Right cardiac atrium (tissue), 5 donors: ENCODE results near the gene CACNA1E. TPM values are rescaled to one million over a fixed set of nuclear protein-coding genes. Genes with fewer than 3 reads are reported as not detected.

Source experiments
- ATAC-seq, 2 donors: fragments of 200-7000 bp; cut with Tn5 transposase; one replicate each; pipeline versions ENCODE4 v1.8.0 to v1.9.1; 2020; ENCODE audit warnings: moderate library complexity in 2 of 2, mild to moderate bottlenecking in 1 of 2
- DNase-seq, 3 donors: peaks; one replicate each; pipeline ENCODE4 v3.0.0-alpha.2; 2020
- H3K27ac ChIP-seq: one replicate; pipeline ENCODE4 v1.5.1; 2013; ENCODE audit warnings: mild to moderate bottlenecking, low read length, control low read depth, moderate library complexity
- H3K27me3 ChIP-seq: one replicate; pipeline ENCODE4 v1.6.1; 2013; ENCODE audit not compliant: control insufficient read depth, insufficient read depth
- H3K4me1 ChIP-seq: one replicate; pipeline ENCODE4 v1.6.1; 2013; ENCODE audit warnings: low read length; ENCODE audit not compliant: control insufficient read depth, insufficient read depth
- H3K4me3 ChIP-seq: one replicate; pipeline ENCODE4 v1.5.1; 2013; ENCODE audit warnings: low read length, control low read depth
- H3K9me3 ChIP-seq: one replicate; pipeline ENCODE4 v1.6.1; 2013; ENCODE audit warnings: low read length; ENCODE audit not compliant: control insufficient read depth
- WGBS: extraction: QIAGEN DNeasy Blood & Tissue Kit; methylation state at CpG from one replicate; pipeline ENCODE4 v1.1.7; 2013; 5-methylcytosine and 5-hydroxymethylcytosine counted together
- intact Hi-C, 4 donors: fragments of 100-400 bp; cut with DNase I; formaldehyde crosslinking; loops; one replicate each; pipeline versions ENCODE4 v1.11.0 to v1.14.0; 2022 to 2023
- polyA plus RNA-seq: library from polyadenylated mRNA; stranded (reverse); fragments of 200-250 nt; gene quantifications from one replicate; pipeline ENCODE4 v1.2.3, GENCODE V29; 2013
- total RNA-seq, 4 donors: library from RNA; stranded (reverse); fragmentation: NEBNext Ultra II Directional; extraction: Animal tissue kit (Norgen Biotek cat#: 25700); gene quantifications; one replicate each; pipeline ENCODE4 v1.2.1, GENCODE V29; 2021
- donor health status: healthy with polysubstance abuse.
- donor health status: DM: no; HTN: yes; CAD: no.
- donor health status: DM: no; HTN: no; CAD: no.
- donor health status: DM: no; HTN: yes; CAD: no; lungs with severe emphysema.
- donor health status: DM: yes; HTN: yes; CAD: no.

Gene CACNA1E
- total and polyA plus RNA-seq, 5 donors, result 0.45 to 3.2 (median 1.8) TPM

GRCh38 chr1:181453541-181454201 is 29.6 kb upstream of the CACNA1E start:
- DNase-seq, result no peak

DNA sequence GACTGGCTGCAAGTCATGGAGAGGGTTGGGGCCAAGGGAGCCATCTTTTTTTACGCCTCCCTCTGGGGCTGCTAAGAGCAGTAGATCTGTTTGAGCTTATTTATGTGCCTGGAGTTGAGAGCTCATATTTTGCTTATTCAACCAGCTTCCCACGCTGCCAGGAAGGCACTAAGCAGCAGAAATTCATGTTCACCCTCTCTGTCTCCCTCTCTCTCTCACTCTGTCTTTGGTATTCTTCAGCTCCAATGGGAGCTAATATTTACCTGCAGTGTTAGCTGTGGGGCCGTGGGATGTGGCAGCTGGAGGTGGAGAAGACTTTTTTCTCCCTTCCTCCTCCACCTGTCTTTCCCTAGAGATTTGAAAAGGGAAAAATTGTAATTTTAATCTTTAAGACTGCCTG is 26.8 kb upstream of the CACNA1E start:
- 63% methylated on average over 3 of the region's 3 CpGs for WGBS
- Histone ChIP-seq H3K9me3 (peaks cover 2% of the 10 kb centered on the region), H3K4me1 (no peaks in the 10 kb centered on the region), H3K27me3 (no peaks in the 10 kb centered on the region), H3K27ac (no peak overlapping the region), H3K4me3 (no peak overlapping the region)
- ATAC-seq, result no peak
- no peak for DNase-seq
- intact Hi-C loops, result no loop called here

More at GRCh38 chr1:181453541-181454201, 29.6 kb upstream of the CACNA1E start:
- Histone ChIP-seq H3K4me3 (no peak overlapping the region), H3K27me3 (no peaks in the 10 kb centered on the region), H3K9me3 (peaks cover 2% of the 10 kb centered on the region), H3K27ac (no peak overlapping the region), H3K4me1 (no peaks in the 10 kb centered on the region)
- 79% methylated on average over 3 of the region's 3 CpGs for WGBS
- intact Hi-C loops, result no loop called here
- no peak for ATAC-seq

- intact Hi-C loops, result no loop called here
- 53% methylated on average over 2 of the region's 2 CpGs for WGBS
- DNase-seq (no peak), ATAC-seq (no peak)
- no peak overlapping the region for H3K4me3 ChIP-seq
- H3K9me3 ChIP-seq, result peaks cover 2% of the 10 kb centered on the region
- no peaks in the 10 kb centered on the region for H3K27me3 ChIP-seq
- no peaks in the 10 kb centered on the region for H3K4me1 ChIP-seq
- no peak overlapping the region for H3K27ac ChIP-seq
Measured at GRCh38 chr1:181458419-181458818, 24.9 kb upstream of the CACNA1E start.

DNA sequence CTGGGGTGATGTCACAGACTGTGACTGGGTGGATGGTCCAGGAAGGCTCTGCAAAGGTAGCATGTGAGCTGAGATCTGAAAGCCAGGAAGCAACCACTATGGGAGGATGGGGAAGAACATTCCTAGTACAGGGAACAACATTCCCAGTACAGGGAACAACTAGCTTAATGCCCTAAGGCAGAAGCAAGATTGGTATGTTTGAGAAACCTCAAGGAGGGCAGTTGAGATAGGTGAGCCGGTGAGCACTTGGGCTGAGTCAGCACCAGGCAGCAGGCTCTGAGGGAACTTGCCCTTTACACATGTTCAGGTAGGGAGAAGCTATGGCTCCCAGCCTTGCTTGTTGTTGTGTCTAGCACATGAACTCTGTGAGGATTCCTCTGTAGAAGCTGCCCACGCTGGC is 24.2 kb upstream of the CACNA1E start:
- H3K4me1 ChIP-seq, result no peaks in the 10 kb centered on the region
- 81% methylated on average over 2 of the region's 2 CpGs for WGBS
- intact Hi-C loops, result no loop called here
- H3K4me3 ChIP-seq, result no peak overlapping the region
- ATAC-seq, result no peak
- H3K27me3 ChIP-seq, result no peaks in the 10 kb centered on the region
- peaks cover 2% of the 10 kb centered on the region for H3K9me3 ChIP-seq
- no peak overlapping the region for H3K27ac ChIP-seq
- no peak for DNase-seq

GRCh38 chr1:181469829-181470228 is 13.5 kb upstream of the CACNA1E start:
- DNase-seq (peak in 2 of 3 donors; percentile 19 to 50), ATAC-seq (peak; percentile 63 to 85)
- WGBS, result 27% methylated on average over 5 of the region's 5 CpGs
- Histone ChIP-seq H3K27ac (no peak overlapping the region), H3K4me1 (no peaks in the 10 kb centered on the region), H3K9me3 (no peaks in the 10 kb centered on the region), H3K4me3 (no peak overlapping the region), H3K27me3 (no peaks in the 10 kb centered on the region)
- intact Hi-C loops, result loop anchor here in 3 of 4 donors (10.0 kb wide), 2 partner anchors 205 to 465 kb away; no protein-coding TSS in a partner anchor

DNA sequence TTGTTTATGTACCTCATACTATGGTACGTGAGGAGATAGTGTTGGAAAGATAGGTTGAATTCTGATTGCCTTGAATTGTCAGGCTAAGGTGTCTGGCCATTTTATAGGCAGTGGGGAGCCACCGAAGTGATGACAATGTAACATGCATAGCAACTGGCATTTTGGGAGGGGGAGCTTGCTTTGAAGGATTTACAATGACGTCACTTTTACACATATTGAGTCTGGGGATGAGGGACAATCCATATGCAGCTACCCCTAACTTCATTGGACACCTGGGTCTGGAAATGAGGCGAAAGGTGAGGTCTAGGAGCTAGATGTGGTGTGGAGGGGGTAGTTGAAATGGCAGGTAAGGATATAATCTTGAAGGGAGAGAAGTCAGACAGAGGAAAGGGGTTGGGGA is 7.7 kb upstream of the CACNA1E start:
- ATAC-seq (no peak), DNase-seq (no peak)
- intact Hi-C loops, result loop anchor here (5.0 to 10.0 kb wide), 4 partner anchors 199 to 607 kb away; no protein-coding TSS in a partner anchor
- no peaks in the 10 kb centered on the region for H3K27me3 ChIP-seq
- H3K27ac ChIP-seq, result no peak overlapping the region
- WGBS, result 59% methylated on average over 4 of the region's 4 CpGs
- H3K4me1 ChIP-seq, result no peaks in the 10 kb centered on the region
- no peaks in the 10 kb centered on the region for H3K9me3 ChIP-seq
- H3K4me3 ChIP-seq, result no peak overlapping the region

DNA sequence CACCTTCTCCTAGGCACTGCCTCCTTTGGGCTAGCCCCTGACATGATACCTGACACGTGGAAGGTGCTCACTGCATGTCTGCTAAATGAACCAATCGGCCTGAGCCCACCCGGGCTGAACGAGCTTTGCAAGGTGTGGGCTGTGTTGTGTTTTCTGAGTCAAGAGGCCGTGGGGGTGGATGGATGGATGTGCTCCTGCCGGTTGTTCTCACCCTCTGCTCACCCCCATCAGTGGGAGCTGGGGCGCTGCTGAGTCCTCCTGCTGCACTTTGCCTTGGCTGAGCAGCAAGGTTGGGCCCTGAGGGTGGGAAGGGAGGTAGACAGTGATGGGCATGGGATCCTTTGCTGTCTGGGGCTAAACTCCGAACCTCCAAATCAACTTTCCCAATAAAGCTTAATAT is 6.7 kb upstream of the CACNA1E start:
- no peaks in the 10 kb centered on the region for H3K4me1 ChIP-seq
- intact Hi-C loops, result loop anchor here (5.0 to 10.0 kb wide), 4 partner anchors 198 to 606 kb away; no protein-coding TSS in a partner anchor
- 59% methylated on average over 8 of the region's 8 CpGs for WGBS
- ATAC-seq (no peak), DNase-seq (no peak)
- no peak overlapping the region for H3K4me3 ChIP-seq
- H3K27ac ChIP-seq, result no peak overlapping the region
- H3K27me3 ChIP-seq, result no peaks in the 10 kb centered on the region
- H3K9me3 ChIP-seq, result no peaks in the 10 kb centered on the region

DNA sequence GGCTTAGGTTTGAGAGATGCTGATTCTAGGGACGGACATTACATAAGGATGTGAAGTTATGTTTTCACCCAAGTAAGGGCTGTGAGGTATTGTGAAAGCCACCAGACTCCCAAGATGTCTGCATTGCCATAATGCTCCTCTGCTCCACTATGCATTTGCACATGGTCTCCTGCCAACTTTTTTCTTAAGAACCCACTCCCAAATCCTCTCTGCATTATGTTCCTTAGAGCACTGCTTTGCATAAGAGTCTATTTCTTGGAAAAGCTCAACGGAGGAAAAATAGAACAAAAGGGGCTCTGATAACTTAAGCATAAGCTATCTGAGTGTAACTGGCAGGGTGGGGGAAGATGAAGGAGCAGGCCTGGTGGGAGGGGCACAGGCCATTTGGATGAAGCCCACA is 5.0 kb upstream of the CACNA1E start:
- WGBS, result 56% methylated on average over 2 of the region's 2 CpGs
- Histone ChIP-seq H3K27me3 (no peaks in the 10 kb centered on the region), H3K4me3 (no peak overlapping the region), H3K9me3 (no peaks in the 10 kb centered on the region), H3K27ac (no peak overlapping the region), H3K4me1 (no peaks in the 10 kb centered on the region)
- intact Hi-C loops, result loop anchor here (2.0 to 10.0 kb wide), 5 partner anchors 196 to 604 kb away; no protein-coding TSS in a partner anchor
- no peak for ATAC-seq
- DNase-seq, result no peak

GRCh38 chr1:181479137-181479745 is 4.1 kb upstream of the CACNA1E start:
- H3K9me3 ChIP-seq, result no peaks in the 10 kb centered on the region
- H3K4me1 ChIP-seq, result no peaks in the 10 kb centered on the region
- no peak overlapping the region for H3K27ac ChIP-seq
- 22% methylated on average over 3 of the region's 3 CpGs for WGBS
- ATAC-seq (peak; percentile 86 to 87), DNase-seq (peak; percentile 39 to 67 (median 65))
- no peak overlapping the region for H3K4me3 ChIP-seq
- H3K27me3 ChIP-seq, result peaks cover 3% of the 10 kb centered on the region
- intact Hi-C loops, result loop anchor here (2.0 to 10.0 kb wide), 5 partner anchors 196 to 603 kb away; no protein-coding TSS in a partner anchor

DNA sequence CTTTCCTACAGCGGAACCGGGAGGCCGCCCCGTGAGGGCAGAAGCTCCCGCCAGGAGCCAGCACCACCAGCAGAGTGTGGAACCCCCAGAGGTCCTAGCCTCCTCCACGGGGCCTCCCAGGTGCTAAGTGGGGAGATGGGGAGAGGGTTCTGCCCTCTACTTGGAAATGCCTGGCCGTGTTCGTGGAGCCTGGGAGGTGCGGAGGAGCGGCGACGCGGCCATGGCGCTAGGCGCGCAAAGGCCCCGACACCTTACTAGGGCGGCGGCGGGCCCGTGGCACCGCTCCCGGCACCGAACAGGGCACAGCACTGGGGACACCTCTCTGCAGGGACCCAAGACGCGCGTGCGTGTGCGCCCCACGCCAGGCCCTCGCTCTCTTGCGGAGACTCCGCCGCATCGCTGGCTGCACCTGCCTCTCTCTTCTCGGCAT is 1.3 kb upstream of the CACNA1E start:
- H3K27me3 ChIP-seq, result peaks cover 3% of the 10 kb centered on the region
- intact Hi-C loops, result loop anchor here in 2 of 4 donors (10.0 kb wide), 1 partner anchor 583 kb away; the partner anchor contains the start of gene ZNF648 (in 2 of the 2)
- DNase-seq (peak in 1 of 3 donors; percentile 40), ATAC-seq (no peak)
- no peak overlapping the region for H3K27ac ChIP-seq
- WGBS, result 9% methylated on average over 36 of the region's 36 CpGs
- H3K4me1 ChIP-seq, result no peaks in the 10 kb centered on the region
- no peaks in the 10 kb centered on the region for H3K9me3 ChIP-seq
- H3K4me3 ChIP-seq, result no peak overlapping the region
